HT1080 (cell line): Measurements from ENCODE around the gene CCS. TPM values are rescaled to one million over a fixed set of nuclear protein-coding genes. Genes with fewer than 3 reads are reported as not detected.
"Not testable (repeated sequence)": the region's sequence is repeated elsewhere in the genome, so short reads cannot be mapped to it uniquely, and the experiment has no call there.

Source experiments
- DNase-seq: peaks from one replicate; pipeline ENCODE4 v3.0.0-alpha.2; 2015; ENCODE audit warnings: low read depth
- polyA plus RNA-seq, 2 experiments: library from polyadenylated mRNA; depleted of rRNA; stranded (reverse); fragments of >200 nt; gene quantifications; 2 replicates each; pipeline ENCODE4 v1.2.3, GENCODE V29; 2015
- total RNA-seq: library from RNA; depleted of rRNA; stranded (reverse); fragments of >200 nt; shearing (Covaris generic); gene quantifications from 2 replicates; pipeline ENCODE4 v1.2.3, GENCODE V29; 2014; rRNA removed

CCS gene
- 12.6 and 13.2 TPM in 2 replicates for total RNA-seq
- 12.3 and 15.6 TPM in 2 replicates for polyA plus RNA-seq (2015; cell fraction: cytosol; rRNA removed)
- polyA plus RNA-seq (2015; cell fraction: nucleus; rRNA removed): 44.1 and 53.5 TPM in 2 replicates

- peak; percentile 92 for DNase-seq
These were observed at the start of gene CCS, which contains the start of gene CCDC87 for GRCh38 chr11:66592457-66593302. CCS (plus strand) TSS chr11:66593185; CDS start chr11:66593262, 77 bp downstream. CCDC87 (minus strand) TSS chr11:66593063; CDS start chr11:66593015, 48 bp downstream.

DNA sequence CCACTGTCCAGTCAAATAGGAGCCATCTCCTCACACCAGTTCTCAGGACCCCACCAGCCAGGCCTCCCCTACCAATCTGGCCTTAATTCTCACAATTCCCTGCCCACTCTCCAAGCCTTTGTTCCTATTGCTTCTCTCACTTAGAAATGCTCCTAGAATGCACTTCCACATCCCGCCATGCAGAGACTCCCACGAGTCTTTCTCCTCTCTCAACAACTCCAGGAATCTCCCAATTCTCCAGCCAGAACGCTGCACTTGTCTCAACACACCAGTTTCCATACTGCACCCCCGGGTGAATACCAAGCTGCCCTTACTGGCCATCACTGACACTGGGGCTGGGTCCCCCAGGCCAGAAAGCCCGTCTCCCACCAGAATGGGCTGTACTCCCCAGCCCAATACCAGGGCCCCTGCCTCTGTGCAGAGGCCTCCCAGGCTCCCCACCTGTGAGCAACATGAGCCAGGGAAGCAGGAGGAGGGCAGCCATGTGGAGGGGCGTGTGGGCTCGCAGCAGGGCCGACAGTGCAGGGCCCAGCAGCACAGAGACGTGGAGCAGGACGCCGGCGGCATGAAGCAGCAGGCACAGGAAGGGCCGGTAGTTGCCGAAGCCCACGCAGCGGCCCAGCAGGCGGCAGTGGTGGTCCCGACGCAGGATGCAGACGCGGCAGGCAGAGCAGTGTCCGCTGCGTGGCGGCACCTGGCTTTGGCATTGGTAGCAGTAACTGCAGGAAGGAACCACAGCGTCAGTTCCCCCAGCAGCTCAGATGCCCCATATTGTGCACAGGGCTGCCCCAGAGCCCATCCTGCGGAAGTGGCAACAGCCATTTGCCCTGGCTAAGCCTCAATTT lies 49.5 kb upstream of the CCS start:
- DNase-seq: no peak

DNA sequence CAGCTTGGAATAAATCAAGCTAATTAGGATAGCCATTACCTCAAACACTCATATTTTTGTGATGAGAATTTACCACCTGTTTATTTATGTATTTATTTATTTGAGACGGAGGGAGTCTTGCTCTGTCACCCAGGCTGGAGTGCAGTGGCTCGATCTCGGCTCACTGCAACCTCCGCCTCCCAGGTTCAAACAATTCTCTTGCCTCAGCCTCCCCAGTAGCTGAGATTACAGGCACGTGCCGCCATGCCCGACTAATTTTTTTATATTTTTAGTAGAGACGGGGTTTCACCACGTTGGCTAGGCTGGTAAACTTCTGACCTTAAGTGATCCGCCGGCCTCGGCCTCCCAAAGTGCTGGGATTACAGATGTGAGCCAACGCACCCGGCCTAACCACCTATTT lies 48.0 kb upstream of the CCS start:
- not testable (repeated sequence) for DNase-seq

DNA sequence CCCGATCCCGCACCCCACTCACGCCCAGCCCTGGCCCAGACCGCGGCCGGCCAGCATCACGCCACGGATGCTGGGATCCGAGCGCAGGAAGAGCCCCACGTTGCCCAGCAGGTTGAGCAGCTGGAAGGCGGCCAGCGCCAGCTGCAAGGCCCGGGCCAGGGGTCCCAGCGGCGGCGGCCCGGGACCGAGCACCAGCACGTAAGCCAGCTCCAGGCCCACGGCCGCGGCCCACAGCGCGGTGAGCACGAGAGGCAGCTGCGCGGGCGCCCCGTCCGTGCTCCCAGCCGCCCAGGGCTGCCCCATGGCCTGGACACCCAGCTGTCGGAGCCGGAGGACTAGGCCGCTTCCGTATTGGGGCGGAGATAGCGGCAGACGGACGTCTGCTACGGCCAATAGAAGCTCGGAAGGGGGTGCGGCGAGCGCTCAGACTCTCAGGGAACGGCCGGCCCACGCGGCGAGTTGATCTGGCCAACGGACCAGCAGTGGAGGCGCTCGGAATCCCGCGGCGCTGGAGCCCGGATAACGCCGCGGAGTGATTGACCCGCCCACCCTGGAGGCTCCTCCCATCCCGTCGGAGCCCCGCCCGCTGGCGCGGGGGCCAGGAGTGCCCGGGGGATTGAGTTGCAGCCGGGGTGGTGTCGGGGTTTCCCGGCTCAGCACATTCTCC lies 47.2 kb upstream of the CCS start, which contains the start of gene ZDHHC24:
Gene ZDHHC24, minus strand, starts transcription at position 348 of the 667 bp plus-strand sequence. Its CDS starts 45 bp downstream, at position 303.
- peak; percentile 96 for DNase-seq

DNA sequence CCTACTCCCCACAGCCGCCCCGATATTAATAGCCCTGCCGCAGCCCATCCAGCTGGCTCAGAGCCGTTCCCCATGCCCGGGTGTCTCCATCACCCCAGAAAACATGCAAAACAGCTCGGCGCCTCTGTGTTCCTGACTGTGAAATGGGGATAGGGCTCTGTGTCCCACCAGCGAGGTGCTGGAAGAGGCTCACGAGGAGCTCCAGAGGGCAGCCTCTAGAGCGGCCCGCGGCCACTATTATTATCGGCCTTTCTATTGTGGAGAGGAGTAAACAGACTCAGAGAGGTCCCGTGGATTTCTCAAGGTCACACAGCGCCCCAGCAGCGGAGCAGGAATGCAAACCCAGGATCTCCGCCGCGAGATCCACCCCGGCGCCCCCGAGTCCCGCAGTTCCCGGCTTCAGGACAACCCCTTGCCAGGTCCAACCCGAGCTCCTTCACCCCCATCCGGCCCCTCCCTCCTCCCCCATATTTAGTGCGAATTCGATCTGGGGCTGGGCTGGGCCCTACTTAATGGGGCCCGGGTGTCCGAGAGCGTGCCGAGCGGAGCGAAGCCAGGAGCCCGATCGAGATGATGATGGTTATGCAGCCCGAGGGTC lies 46.5 kb upstream of the CCS start, which contains the start of gene ACTN3:
Gene ACTN3, plus strand, starts transcription at position 536 of the 598 bp plus-strand sequence. Its CDS starts 35 bp downstream, at position 571.
- no peak for DNase-seq

- no peak for DNase-seq
These were observed 45.9 kb upstream of the CCS start for GRCh38 chr11:66546966-66547661.

DNA sequence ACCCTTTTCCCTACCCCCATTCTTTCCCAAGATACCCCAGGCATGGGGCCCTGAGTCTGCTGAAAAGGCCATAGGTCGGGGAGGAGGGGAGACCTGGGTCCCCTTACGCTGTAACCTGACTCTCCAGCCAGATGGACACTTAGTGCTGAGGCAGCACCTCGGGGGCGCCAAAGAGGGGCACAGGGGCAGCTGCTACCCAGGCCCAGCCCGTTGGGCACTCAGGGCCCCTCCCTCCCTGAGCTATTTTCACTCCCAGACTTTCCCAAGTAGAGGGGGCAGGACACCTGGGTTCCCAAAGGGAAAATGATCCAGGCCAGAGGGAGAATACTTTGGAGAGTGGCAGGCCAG lies 45.3 kb upstream of the CCS start:
- DNase-seq: no peak

DNA sequence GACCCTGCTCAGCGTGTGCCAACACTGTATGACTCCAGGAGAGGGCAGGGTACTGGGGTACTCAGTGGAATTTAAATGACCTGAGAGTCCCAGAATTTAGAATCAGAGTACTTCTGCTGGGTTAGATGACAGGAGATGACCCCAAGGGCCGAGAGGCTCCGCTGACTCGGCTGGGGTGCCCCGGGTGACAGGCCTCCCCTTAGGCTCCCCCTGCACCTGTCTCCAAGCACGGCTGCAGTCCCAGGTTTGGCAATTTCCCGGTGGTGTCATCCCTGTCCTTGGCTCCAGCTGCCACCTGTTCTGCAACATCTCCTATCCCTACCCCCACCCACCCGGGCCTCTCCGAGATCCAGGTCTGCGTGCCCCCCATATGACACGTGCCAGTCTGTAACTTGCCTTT lies 44.9 kb upstream of the CCS start:
- no peak for DNase-seq

DNA sequence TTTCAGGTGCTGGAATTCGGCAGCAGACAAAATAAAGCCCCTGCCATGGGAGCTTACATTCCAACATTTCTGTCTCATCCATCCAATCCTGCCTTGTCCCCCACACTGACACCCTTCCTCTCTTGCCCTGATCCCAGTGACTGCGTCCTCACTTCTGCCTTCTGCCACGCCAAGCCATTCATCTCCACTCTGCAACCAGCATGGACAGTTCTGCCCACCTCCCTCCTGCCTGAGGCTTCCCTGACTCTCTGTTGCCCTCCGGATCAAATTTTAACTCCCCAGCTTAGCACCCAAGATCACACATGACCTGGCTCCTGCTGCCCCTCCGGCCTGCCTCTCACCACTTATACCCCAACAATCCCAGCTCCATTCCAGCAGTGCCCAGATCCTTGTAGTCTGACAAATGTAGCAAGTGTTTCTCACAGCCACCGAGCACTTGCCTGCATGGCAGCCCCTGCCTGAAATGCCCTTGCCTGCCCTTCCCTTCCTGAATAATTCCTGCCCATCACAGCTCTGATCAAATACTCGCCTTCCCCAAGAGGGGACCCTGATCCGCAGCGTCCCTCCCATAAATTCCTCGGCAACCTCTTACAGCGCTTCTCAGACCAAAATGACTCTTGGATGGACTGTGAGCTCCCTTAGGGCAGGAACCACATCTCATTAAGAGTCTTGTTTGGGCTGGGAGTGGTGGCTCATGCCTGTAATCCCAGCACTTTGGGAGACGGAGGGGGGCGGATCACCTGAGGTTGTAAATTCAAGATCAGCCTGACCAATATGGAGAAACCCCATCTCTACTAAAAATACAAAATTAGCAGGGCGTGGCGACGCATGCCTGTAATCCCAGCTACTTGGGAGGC lies 44.0 kb upstream of the CCS start:
- DNase-seq: no peak

DNA sequence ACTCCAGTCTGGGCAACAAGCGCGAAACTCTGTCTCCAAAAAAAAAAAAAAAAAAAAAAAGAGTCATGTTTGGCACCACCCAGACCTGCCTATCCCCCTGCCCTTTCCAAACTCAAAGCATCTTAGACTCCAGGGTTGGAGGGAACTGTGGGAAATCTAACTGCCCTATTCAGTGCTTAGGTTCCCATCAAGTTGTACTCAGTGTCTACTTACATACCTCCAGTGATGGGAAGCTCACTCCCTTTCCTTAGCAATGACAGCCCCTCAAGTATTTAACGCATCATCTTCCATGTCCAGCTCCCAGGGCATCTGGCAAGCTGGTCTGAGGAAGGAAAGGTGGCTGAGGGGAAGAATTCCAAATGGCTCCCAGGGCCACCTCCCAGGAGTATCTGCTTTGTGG lies 43.3 kb upstream of the CCS start:
- DNase-seq: no peak

- DNase-seq: no peak
These were observed 42.1 kb upstream of the CCS start for GRCh38 chr11:66550887-66551286.

GRCh38 chr11:66554602-66555001 lies 38.4 kb upstream of the CCS start:
- DNase-seq: no peak

DNA sequence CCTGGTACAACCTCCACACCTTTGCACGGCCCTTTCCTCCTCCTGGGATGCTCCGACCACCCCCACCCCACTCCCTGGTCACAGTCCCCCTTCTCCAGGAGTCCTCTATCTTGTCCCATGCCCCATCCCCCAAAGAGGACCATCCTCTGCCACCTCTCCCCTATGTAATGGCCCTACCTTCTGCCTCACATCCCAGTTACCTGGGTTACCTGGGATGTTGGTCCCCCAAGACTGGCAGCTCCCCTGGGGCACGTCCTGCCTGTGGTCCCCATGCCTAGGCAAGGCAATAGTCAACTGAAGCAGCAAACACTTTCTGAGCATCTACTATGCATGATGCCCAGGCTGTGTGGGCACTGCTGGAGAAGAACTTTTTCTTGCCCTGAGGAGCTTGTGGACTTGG lies 37.6 kb upstream of the CCS start:
- no peak for DNase-seq

- DNase-seq: no peak
These were observed 36.9 kb upstream of the CCS start for GRCh38 chr11:66556086-66556485.

DNA sequence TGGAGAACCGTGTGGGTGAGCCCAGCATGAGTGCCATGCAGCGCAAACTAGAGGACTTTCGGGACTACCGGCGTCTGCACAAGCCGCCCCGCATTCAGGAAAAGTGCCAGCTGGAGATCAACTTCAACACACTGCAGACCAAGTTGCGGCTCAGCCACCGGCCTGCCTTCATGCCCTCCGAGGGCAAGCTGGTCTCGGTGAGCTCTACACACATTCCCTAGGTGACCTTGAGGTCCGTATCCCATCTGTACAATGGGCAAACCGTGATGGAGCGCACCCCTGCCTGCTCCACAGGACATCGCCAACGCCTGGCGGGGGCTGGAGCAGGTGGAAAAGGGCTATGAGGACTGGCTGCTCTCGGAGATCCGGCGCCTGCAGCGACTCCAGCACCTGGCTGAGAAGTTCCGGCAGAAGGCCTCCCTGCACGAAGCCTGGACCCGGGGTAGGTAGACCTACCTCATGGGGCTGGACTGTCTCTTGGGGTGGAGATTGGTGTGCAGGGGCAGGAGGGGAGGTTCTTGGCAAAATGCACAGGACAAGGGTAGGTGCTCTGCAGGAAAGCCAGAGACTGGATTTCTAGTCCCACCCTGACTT lies 35.2 kb upstream of the CCS start:
- no peak for DNase-seq

DNA sequence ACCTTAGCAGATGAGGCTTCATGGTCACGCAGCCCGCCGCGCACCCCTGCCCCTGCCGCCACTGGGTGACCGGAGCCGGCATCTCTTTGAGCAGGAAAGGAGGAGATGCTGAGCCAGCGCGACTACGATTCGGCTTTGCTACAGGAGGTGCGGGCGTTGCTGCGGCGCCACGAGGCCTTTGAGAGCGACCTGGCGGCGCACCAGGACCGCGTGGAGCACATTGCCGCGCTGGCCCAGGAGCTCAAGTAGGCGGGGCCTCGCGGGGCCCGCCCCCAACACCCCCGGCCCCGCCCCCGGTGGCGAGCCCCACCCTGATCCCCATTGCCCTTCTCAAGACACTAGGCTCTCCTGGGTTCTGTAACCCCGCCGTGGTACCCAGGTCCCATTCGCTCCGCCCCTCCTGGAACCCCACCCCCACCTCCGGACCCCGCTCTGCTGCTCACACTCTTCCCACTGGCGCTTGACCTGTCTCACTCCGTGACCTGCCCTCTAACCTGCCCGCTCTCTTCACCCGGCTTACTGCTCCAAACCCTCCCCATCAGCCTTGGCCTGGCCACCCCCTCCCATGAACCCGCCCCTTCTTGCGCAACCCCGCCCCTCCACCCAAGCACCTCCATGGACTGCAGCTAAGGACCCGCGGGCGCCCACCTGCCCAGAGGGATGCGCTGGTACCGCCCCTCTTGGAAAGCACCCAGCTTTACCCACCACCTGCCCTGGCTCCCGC lies 33.7 kb upstream of the CCS start:
- no peak for DNase-seq

DNA sequence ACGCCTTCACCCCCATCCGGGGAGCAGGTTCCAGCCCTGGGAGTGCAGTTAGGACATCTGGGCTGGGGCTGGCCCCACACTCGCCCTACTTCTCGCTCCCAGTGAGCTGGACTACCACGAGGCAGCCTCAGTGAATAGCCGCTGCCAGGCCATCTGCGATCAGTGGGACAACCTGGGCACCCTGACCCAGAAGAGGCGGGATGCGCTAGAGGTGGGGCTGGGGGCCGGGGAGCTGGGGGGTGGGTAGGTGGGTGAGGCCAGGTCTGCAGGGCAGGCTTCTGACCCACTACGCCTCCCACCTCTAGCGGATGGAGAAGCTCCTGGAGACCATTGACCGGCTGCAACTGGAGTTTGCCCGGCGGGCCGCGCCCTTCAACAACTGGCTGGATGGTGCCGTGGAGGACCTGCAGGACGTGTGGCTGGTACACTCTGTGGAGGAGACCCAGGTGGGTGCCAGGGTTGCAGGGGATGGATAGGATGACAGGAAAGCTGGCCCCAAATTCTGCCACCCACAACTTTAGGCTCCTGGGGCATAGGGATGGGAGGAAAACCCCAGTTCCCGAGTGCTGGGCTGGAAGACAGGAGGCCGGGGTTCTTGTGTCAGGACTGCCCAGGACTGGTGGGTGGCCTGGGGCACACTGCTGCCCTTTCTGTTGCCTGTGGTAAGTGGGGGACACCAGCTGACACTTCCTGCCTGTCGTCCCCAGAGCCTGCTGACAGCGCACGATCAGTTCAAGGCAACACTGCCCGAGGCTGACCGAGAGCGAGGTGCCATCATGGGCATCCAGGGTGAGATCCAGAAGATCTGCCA lies 32.9 kb upstream of the CCS start:
- DNase-seq: no peak
